ENCODE data around the gene CELF4. TPM values are rescaled to one million over a fixed set of nuclear protein-coding genes. Genes with fewer than 3 reads are reported as not detected.
"Not testable (repeated sequence)": the region's sequence is repeated elsewhere in the genome, so short reads cannot be mapped to it uniquely, and the experiment has no call there.

Gene CELF4
- total and polyA plus RNA-seq, 10 of the 15 experiments (the other 5 are each of a cell fraction or from before 2014, with no cell fraction given) = 0.03 to 0.32 TPM; not detected in 8

DNA sequence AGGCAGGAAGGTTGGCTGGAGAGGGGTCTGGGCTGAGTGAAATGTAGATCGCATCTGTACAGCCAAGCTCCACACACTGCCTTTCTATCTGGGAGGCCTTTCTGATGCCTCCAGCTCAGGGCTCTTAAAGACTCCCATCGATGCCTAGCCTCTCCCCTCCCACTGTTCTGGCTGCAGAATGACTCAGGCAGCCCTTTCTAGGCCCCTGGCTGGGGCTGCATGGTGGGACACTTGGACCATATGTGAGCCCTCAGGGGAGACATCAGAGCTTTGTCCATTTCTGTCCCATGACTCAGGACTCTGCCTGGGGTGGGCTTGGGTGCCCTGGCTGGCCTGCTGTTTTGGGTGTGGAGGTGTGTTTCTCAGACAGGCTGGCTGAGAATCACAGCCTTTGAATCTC lies 101.3 kb downstream of the CELF4 start:
- H3K79me2 ChIP-seq (ENCODE audit: control insufficient read depth, insufficient read depth, low read length) = no peaks in the 10 kb centered on the region
- WGBS (ENCODE audit: insufficient coverage, insufficient replicate concordance, low lambda C conversion rate, missing lambda C conversion rate) = 50% methylated on average over 2 of the region's 2 CpGs
- H2AFZ ChIP-seq (ENCODE audit: control insufficient read depth, low read depth, low read length) = no peak overlapping the region
- peaks cover 0 to 2% of the 10 kb centered on the region in 2 experiments; a peak in 2 of 4 replicates for H3K27me3 ChIP-seq (replicated peaks in 1 of 2; ENCODE audit: control insufficient read depth in 2 of 2, insufficient read depth in 2 of 2, low read length in 1 of 2)
- in situ Hi-C loops (cut with MboI) (no loop called here), intact Hi-C loops (cut with micrococcal nuclease; ENCODE audit: unreplicated experiment) (no loop called here)
- H3K27ac ChIP-seq (ENCODE audit: control insufficient read depth, insufficient read depth) = no peak overlapping the region
- H3K9me3 ChIP-seq (replicated peaks; ENCODE audit: control insufficient read depth, insufficient read depth, low read length) = no peaks in the 10 kb centered on the region
- FAIRE-seq = no peak
- SMC1A ChIA-PET (ENCODE audit: uncharacterized antibody, unreplicated experiment) = no interaction called here
- H3K4me3 ChIP-seq = no peak overlapping the region
- POLR2A ChIA-PET = no interaction called here
- CTCF ChIA-PET = interaction anchor here (1.5 kb wide), 1 partner anchor 11 kb away, joined by 5 read pairs; no protein-coding TSS in a partner anchor
- no peak for DNase-seq (ENCODE audit: low read depth, low spot score)
- no peak for ATAC-seq
- BruUV-seq (replicated peaks) = no TSS peak
- H4K20me1 ChIP-seq (ENCODE audit: control insufficient read depth, insufficient read depth) = no peaks in the 10 kb centered on the region
- no peaks in the 10 kb centered on the region for H3K4me1 ChIP-seq (ENCODE audit: control insufficient read depth, insufficient read depth, low read length)
- RAD21 ChIA-PET (ENCODE audit: unreplicated experiment) = no interaction called here
- no peak overlapping the region for H3K9ac ChIP-seq (ENCODE audit: control insufficient read depth, insufficient read depth, low read length)
- no peak overlapping the region for H3K4me2 ChIP-seq (ENCODE audit: control insufficient read depth, insufficient read depth)
- TF ChIP-seq SREBF1 (IDR thresholded peaks at IDR 0.05; ENCODE audit: low read length) (no peak), ZNF217 (IDR thresholded peaks at IDR 0.05) (no peak), SREBF2 (IDR thresholded peaks at IDR 0.05; ENCODE audit: low read length) (no peak), BCL11A (IDR thresholded peaks at IDR 0.05; ENCODE audit: low read depth, low read length) (no peak), MYC (IDR thresholded peaks at IDR 0.05; ENCODE audit: insufficient read depth, insufficient read length, insufficient replicate concordance, low read length, severe bottlenecking) (no peak), SPI1 (IDR thresholded peaks at IDR 0.05; ENCODE audit: borderline replicate concordance, insufficient read depth, low read depth, low read length) (no peak), ZNF274 (IDR thresholded peaks at IDR 0.05; ENCODE audit: insufficient read depth, insufficient read length) (no peak), MTA2 (IDR thresholded peaks at IDR 0.05; ENCODE audit: low read depth) (no peak), FOS (IDR thresholded peaks at IDR 0.05; ENCODE audit: borderline replicate concordance, extremely low read depth, insufficient read length) (no peak)
- TF ChIP-seq, protein P1, sequence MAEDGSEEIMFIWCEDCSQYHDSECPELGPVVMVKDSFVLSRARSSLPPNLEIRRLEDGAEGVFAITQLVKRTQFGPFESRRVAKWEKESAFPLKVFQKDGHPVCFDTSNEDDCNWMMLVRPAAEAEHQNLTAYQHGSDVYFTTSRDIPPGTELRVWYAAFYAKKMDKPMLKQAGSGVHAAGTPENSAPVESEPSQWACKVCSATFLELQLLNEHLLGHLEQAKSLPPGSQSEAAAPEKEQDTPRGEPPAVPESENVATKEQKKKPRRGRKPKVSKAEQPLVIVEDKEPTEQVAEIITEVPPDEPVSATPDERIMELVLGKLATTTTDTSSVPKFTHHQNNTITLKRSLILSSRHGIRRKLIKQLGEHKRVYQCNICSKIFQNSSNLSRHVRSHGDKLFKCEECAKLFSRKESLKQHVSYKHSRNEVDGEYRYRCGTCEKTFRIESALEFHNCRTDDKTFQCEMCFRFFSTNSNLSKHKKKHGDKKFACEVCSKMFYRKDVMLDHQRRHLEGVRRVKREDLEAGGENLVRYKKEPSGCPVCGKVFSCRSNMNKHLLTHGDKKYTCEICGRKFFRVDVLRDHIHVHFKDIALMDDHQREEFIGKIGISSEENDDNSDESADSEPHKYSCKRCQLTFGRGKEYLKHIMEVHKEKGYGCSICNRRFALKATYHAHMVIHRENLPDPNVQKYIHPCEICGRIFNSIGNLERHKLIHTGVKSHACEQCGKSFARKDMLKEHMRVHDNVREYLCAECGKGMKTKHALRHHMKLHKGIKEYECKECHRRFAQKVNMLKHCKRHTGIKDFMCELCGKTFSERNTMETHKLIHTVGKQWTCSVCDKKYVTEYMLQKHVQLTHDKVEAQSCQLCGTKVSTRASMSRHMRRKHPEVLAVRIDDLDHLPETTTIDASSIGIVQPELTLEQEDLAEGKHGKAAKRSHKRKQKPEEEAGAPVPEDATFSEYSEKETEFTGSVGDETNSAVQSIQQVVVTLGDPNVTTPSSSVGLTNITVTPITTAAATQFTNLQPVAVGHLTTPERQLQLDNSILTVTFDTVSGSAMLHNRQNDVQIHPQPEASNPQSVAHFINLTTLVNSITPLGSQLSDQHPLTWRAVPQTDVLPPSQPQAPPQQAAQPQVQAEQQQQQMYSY (CRISPR knock-in tag; IDR thresholded peaks at IDR 0.05) = no peak
- H3K36me3 ChIP-seq (ENCODE audit: control insufficient read depth in 2 of 2, insufficient read depth in 2 of 2, low read length in 1 of 2) = no peaks in the 10 kb centered on the region

DNA sequence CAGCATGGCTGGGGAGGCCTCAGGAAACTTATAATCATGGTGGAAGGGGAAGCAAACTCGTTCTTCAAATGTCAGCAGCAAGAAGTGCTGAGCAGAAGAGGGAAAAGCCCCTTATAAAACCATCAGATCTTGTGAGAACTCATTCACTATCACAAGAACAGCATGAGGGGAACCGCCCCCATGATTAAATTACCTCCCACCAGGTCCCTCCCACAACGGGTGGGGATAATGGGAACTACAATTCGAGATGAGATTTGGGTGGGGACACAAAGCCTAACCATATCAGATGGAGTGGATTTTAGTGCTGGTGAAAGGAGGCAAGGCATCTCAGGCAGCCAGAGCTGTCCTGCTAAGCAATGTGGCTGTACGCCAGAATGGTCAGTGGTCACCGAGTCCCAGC lies 104.3 kb downstream of the CELF4 start:
- DNase-seq (ENCODE audit: low read depth, low spot score); POLR2A ChIA-PET; H3K9me3 ChIP-seq (replicated peaks; ENCODE audit: control insufficient read depth, insufficient read depth, low read length); FAIRE-seq; in situ Hi-C loops (cut with MboI); H3K79me2 ChIP-seq (ENCODE audit: control insufficient read depth, insufficient read depth, low read length); intact Hi-C loops (cut with micrococcal nuclease; ENCODE audit: unreplicated experiment); H3K27me3 ChIP-seq (replicated peaks in 1 of 2; ENCODE audit: control insufficient read depth in 2 of 2, insufficient read depth in 2 of 2, low read length in 1 of 2); ATAC-seq; H3K4me2 ChIP-seq (ENCODE audit: control insufficient read depth, insufficient read depth); H3K4me3 ChIP-seq; RAD21 ChIA-PET (ENCODE audit: unreplicated experiment); H3K4me1 ChIP-seq (ENCODE audit: control insufficient read depth, insufficient read depth, low read length); CTCF ChIA-PET; H3K27ac ChIP-seq (ENCODE audit: control insufficient read depth, insufficient read depth); H4K20me1 ChIP-seq (ENCODE audit: control insufficient read depth, insufficient read depth); BruUV-seq (replicated peaks); H3K9ac ChIP-seq (ENCODE audit: control insufficient read depth, insufficient read depth, low read length); H2AFZ ChIP-seq (ENCODE audit: control insufficient read depth, low read depth, low read length); H3K36me3 ChIP-seq (ENCODE audit: control insufficient read depth in 2 of 2, insufficient read depth in 2 of 2, low read length in 1 of 2): not testable (repeated sequence)
- 5% methylated on average over 6 of the region's 6 CpGs for WGBS (ENCODE audit: insufficient coverage, insufficient replicate concordance, low lambda C conversion rate, missing lambda C conversion rate)
- SMC1A ChIA-PET (ENCODE audit: uncharacterized antibody, unreplicated experiment) = interaction anchor here (0.7 kb wide), 1 partner anchor 1148 kb away, joined by 3 read pairs; no protein-coding TSS in a partner anchor

All from GM12878 (cell line).